Stimulated activated naive CD8-positive, alpha-beta T cell treated with anti-CD3 and anti-CD28 coated beads, Interleukin-15, Interleukin-2, amounts not matched to agents 100 U/mL and 50 U/mL, for 24 hours (primary cell): ENCODE measurements around the gene TGFBR3.

Source experiments
- ATAC-seq: fragments of 150-1000 bp; cut with Tn5 transposase; one replicate; pipeline ENCODE4 v1.10.0; 2021
- DNase-seq: peaks from one replicate; pipeline ENCODE4 v3.0.0; 2021

Gene TGFBR3

DNA sequence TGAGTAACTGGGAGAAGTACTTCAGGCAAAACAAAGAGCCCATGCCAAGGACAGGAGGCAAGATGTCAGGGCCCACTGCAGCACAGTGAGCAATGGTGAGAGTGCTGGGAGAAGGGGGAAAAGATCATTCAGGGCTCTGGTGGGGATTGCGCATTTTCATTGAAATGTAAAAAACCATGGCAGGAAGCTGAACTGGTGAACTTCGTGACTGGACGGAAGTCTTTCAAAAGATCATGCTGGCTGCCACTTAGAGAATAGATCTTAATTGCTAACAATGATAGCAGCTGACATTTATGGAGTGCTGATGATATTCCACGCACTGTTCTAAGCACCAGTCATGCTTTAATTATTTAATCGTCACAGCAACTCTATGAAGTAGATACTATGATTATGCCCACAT, 107.0 kb downstream of the TGFBR3 start:
- DNase-seq = no peak
- no peak for ATAC-seq

DNA sequence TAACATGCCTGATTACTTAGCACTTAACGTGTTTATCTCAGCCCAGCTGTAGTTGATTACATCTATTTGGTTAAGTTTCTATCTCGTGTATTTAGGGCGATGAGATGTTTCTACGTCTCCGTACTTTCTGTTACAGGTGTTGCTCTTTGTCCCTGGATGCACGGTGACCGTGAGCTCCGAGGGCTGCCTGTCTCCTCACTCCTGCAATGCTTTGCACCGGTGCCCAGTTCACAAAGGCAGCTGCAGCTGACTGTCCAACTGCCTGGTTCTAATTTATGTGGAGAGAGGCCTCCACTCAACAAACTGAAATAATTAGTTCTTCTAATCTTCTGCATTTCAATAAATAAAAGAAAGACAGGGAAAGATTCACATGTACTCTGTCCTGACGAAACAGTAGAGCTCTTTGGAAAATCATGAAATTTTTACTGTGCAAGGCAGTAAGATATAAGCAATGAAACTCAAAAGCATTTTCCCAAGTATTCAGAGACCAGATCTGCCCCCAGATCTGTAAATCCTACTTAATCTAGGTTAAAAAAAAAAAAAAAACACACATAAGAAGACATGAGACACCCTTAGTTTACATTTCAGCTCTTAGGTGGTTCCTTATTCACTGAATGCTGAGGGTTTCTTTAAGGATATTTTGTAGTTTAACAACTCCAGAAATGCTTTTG, 108.2 kb downstream of the TGFBR3 start:
- no peak for ATAC-seq
- DNase-seq = no peak

GRCh38 chr1:91777196-91777595, 108.8 kb downstream of the TGFBR3 start:
- DNase-seq = no peak

GRCh38 chr1:91776068-91776794, 109.7 kb downstream of the TGFBR3 start:
- DNase-seq (no peak), ATAC-seq (no peak)

More at GRCh38 chr1:91777196-91777595, 108.8 kb downstream of the TGFBR3 start:
- ATAC-seq = no peak

GRCh38 chr1:91775227-91775626, 110.7 kb downstream of the TGFBR3 start:
- no peak for DNase-seq
- no peak for ATAC-seq

DNA sequence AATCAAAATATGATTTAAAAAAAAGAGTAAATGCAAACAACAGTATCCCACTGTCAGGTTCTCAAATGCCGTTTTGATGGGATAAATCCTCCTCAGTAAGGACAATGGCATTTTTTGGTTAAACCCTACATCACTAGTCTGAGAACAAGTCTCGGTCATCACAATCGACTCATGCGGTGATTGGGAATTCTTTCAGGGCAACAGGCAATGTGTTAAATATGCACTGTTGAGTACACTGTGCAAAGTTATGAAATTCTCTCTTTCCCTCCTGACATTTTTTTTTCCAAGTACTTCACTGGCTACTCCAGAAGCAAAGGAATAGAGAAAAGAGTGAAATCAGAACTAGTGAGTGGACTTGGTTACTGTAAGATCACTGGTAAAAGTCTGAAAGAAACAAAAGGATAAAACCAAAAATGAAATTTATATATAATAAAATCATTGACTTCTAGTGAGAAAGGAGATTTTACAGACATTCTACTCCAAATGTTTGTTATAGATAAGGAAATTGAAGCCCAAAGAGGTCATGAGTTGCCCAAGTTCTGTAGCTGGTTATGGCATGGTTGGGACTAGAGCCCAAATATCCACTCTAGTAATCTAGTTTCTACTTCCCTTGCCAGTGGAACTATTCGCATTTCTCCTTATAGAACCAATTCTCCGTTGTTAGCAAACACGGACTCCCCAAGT, 111.3 kb downstream of the TGFBR3 start:
- no peak for DNase-seq
- ATAC-seq = no peak

DNA sequence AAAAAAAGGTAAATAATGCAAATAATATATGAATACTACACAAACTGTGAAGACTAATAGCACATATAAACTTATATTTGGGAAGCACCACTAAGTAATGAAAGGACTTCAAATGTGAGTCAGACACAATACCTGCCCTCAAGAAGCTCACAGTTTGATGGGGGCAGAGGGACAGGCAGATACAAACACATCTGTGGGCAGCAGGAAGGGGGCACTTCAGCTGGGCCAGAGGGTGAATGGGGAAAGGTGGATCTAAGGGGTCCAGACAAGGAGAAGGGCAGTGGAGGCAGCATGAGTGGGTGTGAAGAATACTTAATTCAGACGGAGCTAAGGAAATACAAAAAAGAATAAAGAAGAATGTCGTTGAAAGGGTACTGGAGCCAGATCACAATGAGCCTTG, 114.2 kb downstream of the TGFBR3 start:
- ATAC-seq (no peak), DNase-seq (no peak)

GRCh38 chr1:91770667-91771268, 115.2 kb downstream of the TGFBR3 start:
- DNase-seq (no peak), ATAC-seq (no peak)

GRCh38 chr1:91769742-91770141, 116.2 kb downstream of the TGFBR3 start:
- DNase-seq = no peak
- ATAC-seq = no peak

DNA sequence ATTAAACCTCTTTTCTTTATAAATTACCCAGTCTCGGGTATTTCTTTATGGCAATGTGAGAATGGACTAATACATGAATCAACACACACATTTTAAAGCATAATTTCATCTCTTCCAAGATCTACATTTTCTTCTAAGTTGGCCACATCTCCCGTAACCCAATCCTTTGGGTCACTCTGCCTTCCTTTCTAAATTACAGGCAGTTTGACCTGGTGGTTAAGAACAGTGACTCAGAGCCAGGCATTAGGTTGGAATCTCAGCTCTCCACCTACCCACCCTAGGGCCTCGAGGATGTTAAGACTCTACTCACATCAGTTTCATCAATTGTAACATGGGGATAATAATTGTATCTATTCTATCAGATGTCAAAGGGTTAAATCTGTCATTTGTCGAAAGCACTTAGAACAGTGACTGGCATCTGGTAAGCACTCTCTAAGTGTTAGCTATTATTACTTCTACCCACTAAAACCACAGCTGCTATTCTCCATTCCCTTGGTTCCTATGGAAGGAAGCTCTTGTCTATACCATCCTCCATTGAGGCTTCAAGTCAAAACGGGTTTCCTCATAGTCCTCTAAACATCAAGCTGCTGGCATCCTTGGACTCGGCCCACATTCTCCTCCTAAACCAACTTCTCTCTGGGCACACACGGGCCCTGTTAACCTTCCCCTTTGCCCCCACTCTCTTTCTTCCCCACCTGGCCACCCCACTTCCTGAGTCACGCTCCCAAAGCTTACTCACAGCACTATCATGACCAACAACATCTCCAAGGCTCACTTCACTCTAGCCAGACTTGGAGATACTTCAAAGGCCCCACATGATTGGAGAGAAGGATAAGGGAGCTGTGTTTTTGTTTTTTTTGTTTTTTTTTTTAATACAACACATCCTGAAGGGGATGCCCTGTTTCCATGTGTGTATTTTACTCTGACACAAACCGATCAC, 116.9 kb downstream of the TGFBR3 start:
- no peak for DNase-seq

DNA sequence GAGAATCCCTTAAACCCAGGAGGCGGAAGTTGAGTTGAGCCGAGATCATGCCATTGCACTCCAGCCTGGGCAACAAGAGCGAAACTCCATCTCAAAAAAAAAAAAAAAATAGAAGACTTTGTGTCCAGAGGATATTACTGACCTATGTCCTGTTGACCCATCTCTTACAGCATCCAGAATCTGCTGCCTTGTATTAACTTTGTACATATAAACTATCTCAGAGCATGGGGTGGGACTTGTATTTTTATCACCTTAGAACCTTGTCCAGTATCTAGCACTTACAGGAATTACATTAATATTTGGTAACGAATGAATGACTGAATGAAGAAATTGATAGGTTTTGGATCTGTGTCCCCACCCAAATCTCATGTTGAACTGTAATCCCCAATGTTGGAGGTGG, 117.8 kb downstream of the TGFBR3 start:
- DNase-seq (no peak), ATAC-seq (no peak)

More for the DNA sequence above, 116.9 kb downstream of the TGFBR3 start:
- no peak for ATAC-seq

- DNase-seq (no peak), ATAC-seq (no peak)
These were observed 119.1 kb downstream of the TGFBR3 start for GRCh38 chr1:91766883-91767282.

DNA sequence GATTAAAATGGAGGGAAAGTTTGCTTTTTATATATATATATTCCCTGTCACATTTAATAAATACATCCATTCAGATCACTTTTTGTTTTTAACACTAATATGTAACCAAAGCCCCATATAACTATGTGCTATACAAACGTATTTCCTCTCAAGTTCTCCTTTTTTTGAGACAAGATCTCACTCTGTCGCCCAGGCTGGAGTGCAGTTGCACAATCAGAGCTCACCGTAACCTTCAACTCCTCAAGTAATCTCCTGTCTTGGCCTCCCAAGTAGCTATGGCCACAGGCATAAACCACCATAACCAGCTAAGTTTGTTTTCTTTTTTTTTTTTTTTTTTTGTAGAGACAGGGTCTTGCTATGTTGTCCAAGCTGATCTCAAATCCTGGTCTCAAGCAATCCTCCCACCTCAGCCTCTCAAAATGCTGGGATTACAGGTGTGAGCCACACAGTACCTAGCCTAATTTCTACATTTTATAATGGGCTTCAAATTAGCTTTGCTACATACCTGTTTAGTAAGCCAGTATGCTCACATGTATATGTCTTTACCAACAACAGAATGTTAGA, 120.0 kb downstream of the TGFBR3 start:
- DNase-seq (no peak), ATAC-seq (no peak)

DNA sequence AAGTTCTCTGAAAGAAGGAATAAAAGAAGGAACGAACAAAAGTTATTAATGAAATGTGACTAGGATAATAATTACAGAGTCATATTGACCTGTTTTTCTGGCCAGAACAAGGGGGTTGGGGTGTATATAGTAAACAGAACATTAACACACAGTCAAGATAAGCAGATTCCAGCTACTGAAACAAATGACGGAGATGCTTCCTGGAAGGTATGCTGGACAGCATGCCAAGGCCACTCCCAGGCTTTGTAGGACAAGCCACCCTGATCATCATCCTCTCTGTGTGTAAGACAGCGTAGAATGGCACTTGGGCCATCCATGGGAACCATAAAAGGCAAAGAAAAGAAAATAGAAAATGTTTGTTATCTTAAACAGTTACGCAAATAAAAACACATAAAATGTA, 120.7 kb downstream of the TGFBR3 start:
- ATAC-seq = no peak
- DNase-seq = no peak

GRCh38 chr1:91764471-91765115, 121.4 kb downstream of the TGFBR3 start:
- ATAC-seq (no peak), DNase-seq (no peak)

DNA sequence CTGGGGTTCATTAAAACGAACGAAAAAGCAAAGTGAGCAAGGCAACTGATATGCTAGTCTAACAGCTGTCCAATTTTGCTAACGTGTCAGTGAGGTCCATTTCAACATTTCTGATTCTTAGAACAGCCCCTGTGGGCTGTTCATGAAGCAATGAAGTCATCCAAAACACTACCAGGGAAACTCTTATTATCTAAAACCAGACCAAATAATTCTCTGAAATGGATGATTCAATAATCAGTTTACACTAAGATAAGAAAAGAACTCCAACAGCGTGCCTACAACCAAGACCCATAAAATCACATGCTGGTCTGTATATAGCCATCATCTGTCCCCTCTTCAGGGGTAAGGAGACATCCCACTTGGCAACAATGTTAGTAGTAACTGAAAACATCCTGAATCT, 122.7 kb downstream of the TGFBR3 start:
- peak; percentile 75 for ATAC-seq
- DNase-seq = no peak

DNA sequence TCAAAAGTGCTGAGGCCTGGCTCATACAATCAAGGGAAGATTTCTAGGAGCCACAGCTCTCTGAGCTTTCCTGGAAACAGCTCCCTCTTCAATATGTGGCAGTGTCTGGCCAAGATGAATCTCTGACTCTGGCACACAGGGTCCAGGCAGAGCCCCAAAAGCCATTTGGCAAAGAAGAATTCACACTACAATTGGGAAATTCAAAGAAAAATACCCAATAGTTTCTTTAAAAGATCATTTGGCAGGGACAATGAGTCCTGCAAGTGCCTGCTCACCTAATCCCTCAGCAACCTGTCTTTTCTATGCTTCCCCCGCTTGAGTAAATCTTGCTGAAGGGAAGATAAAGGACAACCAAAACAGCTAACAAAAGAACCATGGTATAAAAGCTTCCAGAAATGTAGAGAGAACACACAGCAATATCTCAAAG, 124.6 kb downstream of the TGFBR3 start:
- DNase-seq (no peak), ATAC-seq (no peak)

- no peak for DNase-seq
- no peak for ATAC-seq
These were observed 125.4 kb downstream of the TGFBR3 start for GRCh38 chr1:91760512-91760911.

DNA sequence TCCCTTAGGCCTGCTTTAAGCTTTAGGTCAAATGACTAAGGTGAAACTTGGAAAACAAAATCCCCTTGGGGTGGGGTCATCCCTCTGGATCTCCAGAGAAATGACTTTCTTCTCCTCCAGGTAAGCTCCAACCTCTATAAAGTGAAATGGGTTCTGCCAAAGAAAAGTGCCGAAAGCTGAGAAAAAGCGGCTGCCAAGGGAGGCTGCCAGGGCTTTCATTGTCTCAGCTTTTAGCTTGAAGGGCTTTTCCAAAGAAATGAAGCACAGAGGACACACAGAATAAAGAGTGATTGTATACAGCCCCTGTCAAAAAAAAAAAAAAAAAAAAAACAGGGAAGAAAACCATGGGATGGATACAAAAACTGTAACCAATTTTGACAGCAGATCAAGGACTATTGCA, 126.9 kb downstream of the TGFBR3 start:
- no peak for DNase-seq
- no peak for ATAC-seq

GRCh38 chr1:91757763-91758460, 128.0 kb downstream of the TGFBR3 start:
- no peak for ATAC-seq
- DNase-seq = no peak
